Left renal pelvis (tissue), 4 donors: Measurements from ENCODE around the gene RBM47. TPM values are rescaled to one million over a fixed set of nuclear protein-coding genes. Genes with fewer than 3 reads are reported as not detected.
"Not testable (repeated sequence)": the region's sequence is repeated elsewhere in the genome, so short reads cannot be mapped to it uniquely, and the experiment has no call there.

Experiments
- DNase-seq, 4 donors: peaks; one replicate each; pipeline ENCODE4 v3.0.0-alpha.2; 2013; ENCODE audit warnings: low read depth in 4 of 4, low spot score in 3 of 4
- polyA plus RNA-seq, 4 donors: library from polyadenylated mRNA; unstranded; fragments of 120-200 nt; gene quantifications; one replicate each; pipeline ENCODE4 v1.2.1, GENCODE V29; 2013; ENCODE audit not compliant: insufficient read length in 4 of 4

The RBM47 gene
- polyA plus RNA-seq, 4 donors: 4.4 to 93.5 (median 87.3) TPM

DNA sequence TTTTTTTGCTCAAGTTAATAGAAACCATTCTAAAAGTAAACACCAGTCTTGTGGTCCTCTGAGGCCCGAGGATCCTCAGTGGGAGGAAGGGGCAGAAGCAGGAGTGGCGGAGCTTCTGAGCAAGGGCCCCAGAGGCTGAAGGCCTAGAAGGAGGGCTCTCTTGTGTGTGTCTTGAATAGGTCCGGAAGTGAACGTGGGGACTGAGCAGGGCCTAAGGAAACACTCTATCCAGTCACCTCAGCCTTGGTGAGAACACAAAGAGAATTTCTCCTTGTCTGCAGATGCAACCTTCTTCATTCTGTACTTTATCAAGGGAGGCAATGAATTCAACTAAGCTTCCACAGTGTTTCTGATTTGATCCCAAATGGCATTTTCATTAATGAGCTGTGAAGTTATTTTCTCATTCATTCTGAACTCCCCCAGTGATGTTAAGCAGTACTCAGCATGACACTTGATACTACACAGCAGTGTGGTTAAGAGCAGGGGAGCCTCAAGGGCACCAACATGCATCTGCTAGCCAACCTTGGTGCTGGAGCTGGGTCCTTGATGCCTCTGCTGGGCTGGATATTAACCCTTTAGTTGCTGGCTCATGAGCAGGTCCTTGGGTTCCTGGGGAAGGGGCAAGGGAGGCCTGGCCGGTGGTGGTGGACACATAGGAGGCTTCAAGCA, 64.7 kb downstream of the RBM47 start:
- no peak for DNase-seq

DNA sequence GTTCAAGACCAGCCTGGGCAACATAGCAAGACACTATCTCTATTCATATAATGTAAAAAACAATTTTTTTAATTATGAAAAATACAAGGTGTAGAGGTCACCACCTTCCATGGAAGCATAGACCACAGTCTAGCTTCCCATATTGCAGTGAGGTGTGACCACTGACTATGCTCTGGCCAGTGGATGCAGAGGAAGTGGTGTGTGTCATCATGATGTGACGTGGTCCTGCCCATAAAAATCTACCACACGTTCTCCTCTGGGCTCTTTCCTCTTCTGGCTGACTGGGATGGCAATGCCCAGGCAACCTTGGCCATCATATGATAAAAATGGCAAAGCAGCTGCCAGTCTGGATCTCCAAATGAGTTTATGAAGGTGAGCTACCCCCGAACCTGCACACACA, 65.7 kb downstream of the RBM47 start:
- DNase-seq: no peak

DNA sequence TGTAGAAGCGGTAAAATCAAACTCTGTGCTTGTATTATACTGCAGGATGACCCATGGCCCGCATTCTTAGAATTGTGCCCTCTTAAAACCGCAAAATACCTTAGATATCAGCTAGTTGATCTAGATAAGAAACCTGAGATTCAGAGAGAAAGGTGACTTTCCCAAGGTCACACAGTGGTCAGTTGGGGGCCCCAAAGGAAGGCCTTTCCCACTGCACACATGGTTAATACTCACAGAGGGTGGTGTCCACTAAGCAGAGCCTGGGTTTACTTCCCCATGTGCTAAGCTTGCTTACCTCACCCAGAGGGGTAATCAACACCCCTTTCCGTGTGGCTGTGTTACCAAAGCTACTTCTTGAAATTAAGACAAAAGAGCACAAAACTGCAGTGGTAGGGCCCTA, 66.3 kb downstream of the RBM47 start:
- DNase-seq: no peak

DNA sequence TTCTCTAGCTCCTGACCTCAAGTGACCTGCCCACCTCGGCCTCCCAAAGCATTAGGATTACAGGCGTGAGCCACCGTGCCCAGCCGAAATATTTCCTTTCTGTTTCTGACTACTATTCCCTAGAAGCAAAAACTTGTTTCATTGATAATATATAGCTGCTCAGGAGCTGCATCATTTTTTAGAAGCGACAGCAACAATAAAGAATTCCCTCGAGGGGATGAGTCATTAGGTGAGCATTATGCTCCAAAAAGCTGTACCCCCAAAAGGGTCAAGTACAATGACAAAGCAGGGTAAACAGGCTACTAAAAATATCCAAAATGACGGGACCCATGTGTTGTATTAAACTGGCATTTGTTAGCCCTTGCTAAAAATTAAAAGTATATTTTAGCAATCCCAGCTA, 67.0 kb downstream of the RBM47 start:
- DNase-seq: no peak

DNA sequence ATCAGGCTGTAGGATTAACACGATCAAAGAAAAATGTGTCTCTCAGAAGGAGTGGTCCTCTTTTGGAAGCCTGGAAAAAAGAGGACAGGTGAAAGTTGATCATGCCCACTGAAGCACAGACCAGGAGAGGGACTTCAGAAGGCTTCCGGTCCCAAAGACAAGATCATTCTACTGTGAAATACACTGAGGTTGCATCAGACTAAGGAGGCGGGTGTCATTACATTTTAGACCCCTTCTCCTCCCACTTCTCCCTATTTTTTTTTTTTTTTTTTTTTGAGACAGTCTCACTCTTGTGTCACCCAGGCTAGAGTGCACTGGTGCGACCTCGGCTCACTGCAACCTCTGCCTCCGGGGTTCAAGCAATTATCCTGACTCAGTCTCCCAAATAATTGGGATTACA, 67.5 kb downstream of the RBM47 start:
- DNase-seq: no peak

DNA sequence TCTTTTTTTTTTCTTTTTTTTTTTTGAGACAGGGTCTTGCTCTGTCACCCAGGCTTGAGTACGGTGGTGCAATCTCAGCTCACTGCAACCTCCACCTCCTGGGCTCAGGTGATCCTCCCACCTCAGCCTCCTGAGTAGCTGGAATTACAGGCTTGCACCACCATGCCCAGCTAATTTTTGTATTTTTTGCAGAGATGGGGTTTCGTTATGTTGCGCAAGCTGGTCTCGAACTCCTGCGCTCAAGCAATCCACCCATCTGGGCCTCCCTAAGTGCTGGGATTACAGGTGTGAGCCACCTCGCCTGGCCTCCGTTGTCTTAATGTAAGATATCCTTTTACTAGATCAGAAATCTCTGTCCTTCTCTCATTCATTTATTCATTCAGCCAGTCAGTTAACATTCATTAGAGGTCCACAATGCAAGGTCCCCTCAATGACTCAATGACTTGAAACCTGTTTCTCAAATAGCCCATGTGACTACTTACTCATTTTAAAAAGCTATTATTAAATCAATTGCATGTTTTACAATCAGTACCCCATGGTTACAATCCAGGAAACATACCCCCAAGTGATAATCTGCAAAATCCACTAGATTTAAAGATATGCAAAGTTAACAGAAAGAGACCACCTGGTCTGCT, 68.0 kb downstream of the RBM47 start:
- not testable (repeated sequence) for DNase-seq

DNA sequence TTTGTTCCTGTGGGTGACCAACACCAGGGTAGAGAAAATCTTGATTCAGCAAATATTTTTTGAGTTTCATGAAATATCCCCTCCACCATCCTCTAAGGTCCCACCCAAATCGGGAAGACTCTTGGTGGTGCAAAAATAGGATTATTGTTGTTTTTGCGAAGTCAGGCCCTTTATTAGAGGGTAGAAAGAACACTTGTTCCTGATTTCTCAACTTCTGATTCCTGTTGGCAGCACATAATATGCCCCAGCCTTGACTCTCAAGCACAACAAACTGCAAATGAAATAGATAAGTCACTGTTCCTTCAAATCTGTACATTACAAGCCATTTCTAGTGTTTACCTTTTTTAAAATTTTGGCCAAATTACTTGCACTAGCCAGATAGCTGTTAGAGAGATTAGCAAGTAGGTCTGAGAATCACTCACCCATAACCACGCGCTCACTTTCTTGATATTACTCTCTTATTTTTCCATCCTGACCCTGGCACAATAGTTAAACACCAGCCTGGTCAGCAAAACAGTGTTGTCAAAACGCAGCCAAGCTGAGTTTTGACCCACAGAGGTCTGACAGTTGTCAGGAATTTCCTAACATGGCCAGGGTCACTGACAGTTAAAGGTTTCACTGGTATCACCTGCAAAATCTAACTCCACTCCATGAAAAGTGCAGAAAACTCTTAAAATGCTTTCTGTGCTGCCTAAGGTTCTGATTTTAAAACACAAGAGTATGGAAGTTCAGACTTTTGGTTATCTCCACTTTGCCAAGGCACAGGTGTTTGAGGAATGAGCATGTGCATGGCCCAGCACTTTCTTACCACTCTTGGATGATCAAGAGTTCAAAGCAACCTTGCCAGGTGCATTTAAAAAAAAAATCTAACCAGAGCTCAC, 69.8 kb downstream of the RBM47 start:
- DNase-seq: no peak

GRCh38 chr4:40557736-40558135, 71.9 kb downstream of the RBM47 start:
- DNase-seq: no peak

DNA sequence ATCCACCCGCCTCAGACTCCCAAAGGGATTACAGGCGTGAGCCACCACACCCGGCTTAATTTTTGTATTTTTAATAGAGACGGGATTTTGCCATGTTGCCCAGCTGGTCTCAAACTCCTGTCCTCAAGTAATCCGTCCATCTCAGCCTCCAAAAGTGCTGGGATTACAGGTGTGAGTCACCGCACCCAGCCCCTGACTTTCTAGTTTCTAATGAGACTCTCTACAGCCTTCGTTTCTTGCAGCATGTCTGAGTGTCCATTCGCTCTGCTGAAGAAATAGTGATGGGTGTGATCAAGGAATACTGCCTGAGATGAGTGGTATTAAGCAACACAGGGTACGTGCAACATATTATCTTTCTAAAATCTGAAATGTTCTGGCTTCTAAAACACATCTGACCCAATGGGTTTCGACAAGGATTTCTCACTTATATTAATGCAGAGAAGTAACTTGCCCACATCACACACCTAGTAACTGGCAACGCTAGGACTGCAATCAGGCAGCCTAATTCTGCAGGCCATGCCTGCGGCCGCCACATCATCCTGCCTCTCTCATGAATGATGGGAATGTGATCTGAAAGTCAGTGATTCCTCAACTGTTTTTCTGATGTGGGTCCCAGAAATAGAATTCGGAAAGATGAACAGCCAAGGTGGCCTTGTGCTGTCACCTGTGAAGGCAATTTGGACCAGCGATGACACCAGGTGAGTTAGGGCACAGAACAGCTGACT, 74.3 kb downstream of the RBM47 start:
- DNase-seq: no peak

DNA sequence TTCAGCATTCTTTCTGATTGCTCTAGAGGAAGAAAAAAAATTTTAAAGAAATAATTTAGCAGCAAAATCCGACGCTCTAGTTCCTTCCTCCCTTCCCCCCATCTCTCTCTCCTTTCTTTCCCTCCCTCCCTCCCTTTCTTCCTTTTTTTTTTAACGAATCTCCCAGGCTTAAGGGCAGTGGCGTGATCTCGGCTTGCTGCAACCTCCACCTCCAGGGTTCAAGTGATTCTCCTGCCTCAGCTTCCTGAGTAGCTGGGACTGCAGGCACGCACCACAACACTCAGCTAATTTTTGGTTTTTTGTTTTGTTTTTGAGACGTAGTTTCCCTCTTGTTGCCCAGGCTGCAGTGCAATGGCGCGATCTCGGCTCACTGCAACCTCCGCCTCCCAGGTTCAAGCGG, 75.0 kb downstream of the RBM47 start:
- DNase-seq: not testable (repeated sequence)

- DNase-seq: no peak
Observed at GRCh38 chr4:40553995-40554394, 75.7 kb downstream of the RBM47 start.

- DNase-seq: no peak
Observed at GRCh38 chr4:40552536-40552935, 77.1 kb downstream of the RBM47 start.

GRCh38 chr4:40551568-40552136, 78.0 kb downstream of the RBM47 start:
- not testable (repeated sequence) for DNase-seq

DNA sequence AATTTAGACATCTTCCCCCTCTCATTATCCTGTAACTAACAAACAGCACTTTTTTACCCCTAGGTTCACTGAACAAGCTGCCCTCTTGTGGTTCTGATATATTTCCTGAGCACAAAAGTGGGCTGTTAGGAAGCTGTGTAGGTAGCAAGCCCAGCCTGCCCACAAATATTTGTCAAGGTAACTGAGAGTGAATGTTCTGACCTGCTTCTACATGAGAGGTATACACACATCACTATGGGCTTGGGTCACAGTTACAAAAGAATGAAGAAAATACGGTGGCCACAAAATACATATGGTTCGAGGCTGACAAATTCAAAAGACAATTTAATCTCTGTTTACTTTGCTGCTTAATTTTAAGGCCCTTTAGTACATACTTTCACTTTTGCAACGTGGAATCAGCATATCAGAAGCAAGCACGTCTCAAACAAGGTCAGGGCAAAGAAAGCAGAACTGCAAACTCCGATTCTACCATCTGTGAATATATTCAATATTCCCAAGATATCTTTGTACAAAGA, 78.7 kb downstream of the RBM47 start:
- DNase-seq: no peak

GRCh38 chr4:40550196-40550595, 79.5 kb downstream of the RBM47 start:
- no peak for DNase-seq

DNA sequence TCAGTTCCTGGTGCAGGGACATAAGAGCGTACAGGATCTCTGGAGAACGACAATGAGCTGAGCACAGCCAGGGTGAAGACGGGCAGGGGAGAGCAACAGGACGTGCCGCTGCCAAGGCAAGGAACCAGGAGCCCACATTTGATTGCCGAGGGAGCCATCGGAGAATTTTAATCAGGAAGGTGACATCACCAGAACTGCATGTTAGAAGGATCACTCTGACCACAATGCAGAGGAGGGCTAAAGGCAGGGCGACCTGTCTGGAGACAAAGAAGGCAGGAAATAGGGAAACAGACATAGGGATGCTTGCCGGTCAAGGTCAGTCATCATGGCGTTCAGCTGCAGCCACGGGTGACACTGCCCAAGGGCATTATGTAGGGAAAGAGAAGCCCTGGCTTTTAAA, 81.4 kb downstream of the RBM47 start:
- DNase-seq: no peak

DNA sequence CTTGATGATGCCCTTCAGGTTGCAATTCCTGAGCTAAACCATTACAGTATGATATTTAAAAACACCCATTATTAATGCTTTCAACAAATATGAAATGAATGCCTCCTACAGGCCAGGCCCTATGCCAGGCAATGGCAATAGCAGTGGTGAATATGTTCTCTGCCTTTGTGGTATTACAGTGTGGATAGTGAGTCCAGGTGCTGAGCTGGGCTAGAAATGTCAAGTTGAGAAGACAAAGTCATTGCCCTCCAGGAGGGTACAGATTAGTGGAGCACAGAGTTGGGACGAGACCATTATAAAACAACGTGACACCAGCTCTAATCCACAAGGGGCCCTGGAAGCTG, 81.9 kb downstream of the RBM47 start:
- DNase-seq: no peak

GRCh38 chr4:40546969-40547788, 82.5 kb downstream of the RBM47 start:
- no peak for DNase-seq

DNA sequence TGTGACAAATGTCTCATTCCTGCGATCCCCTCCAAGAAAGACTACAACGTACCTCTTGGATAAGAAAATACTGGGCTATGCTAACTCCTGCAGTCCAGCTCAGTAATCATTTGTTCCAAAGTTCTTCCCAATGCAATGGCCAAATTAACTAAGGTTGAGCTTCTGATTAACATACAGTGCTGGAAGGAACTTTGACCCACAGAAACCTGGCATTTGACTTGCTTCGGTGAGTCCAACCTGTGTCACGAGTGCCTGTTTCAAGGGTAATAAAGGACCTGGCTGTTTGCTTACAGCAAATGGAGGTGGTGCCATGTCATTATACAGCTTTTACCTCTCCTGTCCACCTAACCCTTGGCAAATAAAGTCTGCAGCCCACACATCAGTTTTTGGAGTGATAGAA, 83.2 kb downstream of the RBM47 start:
- peak in 1 of 4 donors; percentile 52 for DNase-seq

DNA sequence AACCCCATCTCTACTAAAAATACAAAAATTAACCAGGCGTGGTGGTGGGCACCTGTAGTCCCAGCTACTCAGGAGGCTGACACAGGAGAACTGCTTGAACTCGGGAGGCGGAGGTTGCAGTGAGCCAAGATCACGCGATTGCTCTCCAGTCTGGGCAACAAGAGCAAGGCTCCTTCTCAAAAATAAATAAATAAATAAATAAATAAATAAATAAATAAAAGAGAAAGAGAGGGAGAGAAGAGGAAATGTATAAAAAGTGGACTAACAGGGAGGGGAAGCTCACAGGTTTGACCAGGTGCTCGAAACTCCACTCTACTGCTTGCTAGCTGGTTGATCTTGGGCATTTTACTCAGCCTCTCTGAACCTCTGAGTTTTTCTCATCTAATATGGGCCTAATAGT, 84.2 kb downstream of the RBM47 start:
- not testable (repeated sequence) for DNase-seq
